HG02623 (cell line): Measurements from ENCODE around the gene CLDN9.
A peak's percentile ranks its signal among the peaks of the same experiment; 100 is the strongest.

Source experiments
- ATAC-seq: cut with Tn5 transposase; IDR thresholded peaks from one replicate; pipeline ENCODE4 v1.9.1; 2021; ENCODE audit warnings: moderate library complexity; ENCODE audit not compliant: unreplicated experiment

Gene CLDN9

GRCh38 chr16:2973605-2974318 is 39.0 kb upstream of the CLDN9 start:
- no peak for ATAC-seq

DNA sequence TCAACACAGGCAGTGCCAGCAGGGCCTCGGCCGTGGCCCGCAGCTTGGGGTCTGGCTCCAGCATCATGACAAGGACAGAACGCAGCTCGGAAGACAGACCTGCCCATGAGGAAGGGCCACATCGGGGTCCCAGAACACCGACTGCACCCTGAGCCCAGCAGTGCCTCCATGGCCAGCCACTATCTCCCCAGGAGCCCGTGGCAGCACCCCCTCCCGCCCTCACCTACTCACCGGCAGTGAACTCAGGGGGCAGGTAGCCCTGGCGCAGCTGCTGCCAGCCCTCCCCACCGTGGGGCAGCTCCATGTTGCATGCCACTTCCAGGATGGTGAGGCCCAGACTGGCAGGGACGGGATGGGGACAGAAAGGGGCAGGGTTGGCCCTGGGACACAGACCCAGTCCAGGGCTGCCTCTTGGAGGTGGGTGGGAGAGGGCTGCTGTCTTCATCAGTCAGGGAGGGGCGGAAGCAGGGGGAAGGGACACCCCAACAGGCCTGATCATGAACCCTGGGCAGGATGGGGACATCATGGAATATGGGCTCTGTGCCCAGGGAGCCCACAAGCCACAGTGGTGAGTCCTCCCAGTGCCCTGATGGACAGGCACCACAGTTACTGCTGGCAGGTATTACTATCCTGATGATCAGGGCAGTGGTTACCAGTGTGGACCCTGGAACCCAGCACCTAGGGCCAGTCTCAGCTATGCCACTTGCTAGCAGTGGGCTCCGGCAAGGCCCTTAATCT is 38.2 kb upstream of the CLDN9 start:
- no peak for ATAC-seq

DNA sequence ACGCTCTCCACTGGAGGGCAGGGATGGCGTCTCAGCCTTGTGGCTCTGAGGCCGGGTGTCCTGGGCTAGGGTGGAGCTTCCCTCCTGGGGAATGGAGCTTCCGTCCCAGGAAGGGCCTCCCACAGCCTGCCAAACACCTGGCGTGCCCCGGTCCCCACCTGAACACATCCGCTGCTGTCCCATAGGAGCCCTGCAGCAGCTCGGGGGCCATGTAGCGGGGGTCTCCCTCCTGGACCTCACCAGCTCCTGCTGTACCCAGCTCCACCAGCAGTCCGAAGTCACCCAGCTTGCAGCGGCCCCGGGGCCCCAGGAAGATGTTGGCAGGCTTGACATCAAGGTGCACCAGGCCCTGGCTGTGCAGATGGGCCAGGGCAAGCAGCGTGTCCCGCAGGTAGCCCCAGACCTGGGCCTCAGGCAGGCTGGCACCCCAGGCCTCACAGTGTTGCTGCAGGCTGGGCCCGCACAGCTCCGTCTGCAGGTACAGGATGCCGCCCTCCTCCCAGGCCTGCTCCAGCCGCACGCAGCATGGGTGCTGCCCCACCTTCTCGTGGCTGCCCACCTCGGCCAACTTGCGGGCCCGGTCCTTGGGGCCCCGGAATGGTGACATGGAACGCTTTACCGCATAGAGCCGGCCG is 37.4 kb upstream of the CLDN9 start:
- ATAC-seq = no peak

DNA sequence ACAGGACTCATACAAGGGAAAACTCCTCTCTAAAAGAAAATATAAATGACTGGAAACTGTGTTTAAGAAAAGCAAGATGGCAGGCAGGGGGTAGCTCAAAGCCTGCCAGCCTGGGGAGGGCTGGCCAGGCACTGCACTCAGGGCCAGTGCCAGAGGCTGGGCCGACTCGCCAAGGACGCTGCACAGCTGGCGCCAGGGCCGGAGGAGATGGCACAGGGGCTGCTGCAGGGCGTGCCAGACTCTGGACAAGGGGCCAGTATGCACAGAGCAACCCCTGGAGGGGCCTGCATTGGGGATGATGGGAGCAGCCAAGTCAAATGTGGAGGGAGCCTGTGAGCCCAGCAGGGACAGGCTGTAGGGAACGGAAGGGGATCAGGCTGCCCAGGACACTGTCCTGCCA is 36.5 kb upstream of the CLDN9 start:
- ATAC-seq = no peak

GRCh38 chr16:2976673-2977072 is 36.0 kb upstream of the CLDN9 start:
- no peak for ATAC-seq

DNA sequence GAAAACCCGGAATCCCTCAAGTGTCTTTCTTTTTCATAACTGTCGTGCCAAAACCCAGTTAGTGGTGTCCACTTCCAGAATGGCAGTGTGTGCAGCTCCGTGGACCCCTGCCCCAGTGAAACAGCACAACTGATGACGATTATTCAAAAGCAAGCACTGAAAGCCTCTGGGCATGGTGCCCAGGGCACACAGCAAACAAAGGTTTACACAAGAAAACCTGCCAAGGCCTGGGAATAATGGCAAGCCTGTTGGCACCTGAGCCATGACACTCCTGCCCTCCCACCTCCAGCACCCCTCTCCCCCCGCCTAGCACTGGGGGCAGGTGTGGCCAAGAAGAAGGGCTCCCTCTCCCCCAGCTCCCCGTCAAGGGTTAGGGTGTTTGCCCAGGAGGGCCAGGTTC is 35.3 kb upstream of the CLDN9 start:
- ATAC-seq = no peak

DNA sequence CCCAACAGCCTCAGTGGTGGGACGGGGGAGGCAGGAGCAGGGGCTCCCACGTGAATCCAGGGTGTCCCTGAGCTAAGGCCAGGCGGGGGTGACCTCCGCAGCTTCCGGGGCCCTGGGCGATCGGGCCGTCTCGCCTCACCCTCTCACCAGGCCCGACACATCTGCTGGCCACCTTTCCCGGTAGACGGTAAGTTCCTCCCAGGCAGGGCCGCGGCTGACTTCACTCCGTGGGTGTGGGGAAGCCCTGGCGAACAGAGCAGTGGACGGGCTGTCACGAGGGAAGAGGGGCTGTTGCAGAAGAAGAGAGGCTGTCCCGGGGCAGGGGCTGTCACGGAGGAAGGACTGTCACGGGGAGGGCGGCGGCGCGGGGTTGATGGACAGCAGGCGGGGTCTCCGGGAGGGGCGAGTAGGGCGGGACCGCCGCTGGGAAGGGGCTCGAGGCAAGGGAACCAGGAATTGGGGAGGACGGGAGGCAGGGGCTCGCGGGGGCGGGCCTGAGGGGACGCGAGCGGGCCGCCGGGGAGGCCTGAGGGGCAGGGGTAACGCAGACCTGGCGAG is 33.0 kb upstream of the CLDN9 start:
- ATAC-seq = no peak

GRCh38 chr16:2980227-2981176 is 32.2 kb upstream of the CLDN9 start, which contains the start of gene PKMYT1:
Gene PKMYT1, minus strand, starts transcription at chr16:2980446. Its CDS starts 789 bp downstream, at chr16:2979657.
- peak; percentile 65 for ATAC-seq

- ATAC-seq = no peak
These were observed 31.4 kb upstream of the CLDN9 start for GRCh38 chr16:2981177-2981898.

- no peak for ATAC-seq
These were observed 30.8 kb upstream of the CLDN9 start for GRCh38 chr16:2981899-2982250.

DNA sequence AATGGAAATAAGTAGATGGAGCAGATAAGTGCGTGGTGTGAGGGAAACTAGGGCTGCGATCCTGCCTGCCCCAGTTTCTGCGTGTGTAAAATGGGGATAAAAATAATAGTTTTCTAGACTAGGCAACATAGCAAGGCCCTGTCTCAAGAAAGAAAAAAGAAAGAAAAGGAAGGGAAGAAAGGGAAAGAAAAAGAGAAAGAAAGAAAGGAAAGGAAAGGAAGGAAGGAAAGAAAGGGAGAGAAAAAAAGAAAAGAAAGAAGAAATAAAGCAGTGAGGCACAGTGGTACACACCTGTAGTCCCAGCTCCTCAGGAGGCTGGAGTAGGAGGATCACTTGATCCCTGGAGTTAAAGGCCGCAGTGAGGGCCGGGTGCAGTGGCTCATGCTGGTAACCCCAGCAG is 30.3 kb upstream of the CLDN9 start:
- no peak for ATAC-seq

- ATAC-seq = no peak
These were observed 29.0 kb upstream of the CLDN9 start for GRCh38 chr16:2983706-2984136.

- ATAC-seq = no peak
These were observed 27.3 kb upstream of the CLDN9 start for GRCh38 chr16:2985462-2985861.

GRCh38 chr16:2985893-2986355 is 26.8 kb upstream of the CLDN9 start:
- ATAC-seq = no peak

DNA sequence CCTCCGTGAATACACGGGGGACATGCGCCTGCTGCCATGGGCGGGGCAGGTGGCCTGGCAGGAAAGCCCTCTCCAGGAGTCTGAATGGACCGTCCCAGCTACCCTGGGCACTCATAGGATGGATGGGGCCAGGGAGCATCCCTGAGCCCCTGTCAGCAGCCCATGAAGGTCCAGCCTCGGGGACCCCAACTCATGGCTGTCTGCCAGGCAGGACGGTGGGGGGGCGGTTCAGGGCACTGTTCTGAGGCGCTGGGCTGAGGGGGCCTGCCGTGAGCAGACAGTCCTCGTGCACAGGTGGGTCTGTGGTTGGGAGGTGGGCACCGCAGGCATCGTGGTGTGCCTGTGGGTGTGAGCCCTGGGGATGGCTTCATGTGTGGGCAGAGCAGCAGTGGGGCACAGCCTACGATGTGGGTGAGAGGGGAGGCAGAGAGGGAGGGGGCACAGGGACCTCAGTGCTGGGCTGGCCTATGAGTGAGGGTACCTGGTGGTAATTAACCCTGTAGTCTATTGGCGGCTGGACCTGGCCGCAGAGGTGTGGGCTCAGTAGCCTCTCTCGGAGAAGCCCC is 26.0 kb upstream of the CLDN9 start:
- ATAC-seq = no peak

- no peak for ATAC-seq
These were observed 25.4 kb upstream of the CLDN9 start for GRCh38 chr16:2987286-2987685.

DNA sequence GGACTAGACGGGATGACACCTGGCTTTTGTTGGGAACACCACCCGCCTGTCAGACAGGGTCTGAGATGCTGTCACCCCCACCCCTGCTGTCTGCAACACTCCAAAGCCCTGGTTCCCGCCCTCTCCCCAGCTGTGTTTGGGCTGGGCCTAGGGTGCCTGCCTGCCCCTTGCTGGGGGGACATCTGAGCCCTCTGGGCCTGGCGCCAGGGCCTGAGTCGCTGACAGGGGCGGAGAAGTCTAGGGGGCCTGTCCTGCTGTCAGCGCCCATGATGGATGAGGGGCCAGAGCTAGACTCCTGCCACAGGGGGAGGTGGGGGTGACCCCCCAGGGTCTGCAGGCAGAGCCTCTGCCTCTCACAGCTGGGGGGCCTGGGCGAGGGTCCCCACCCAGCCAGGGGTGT is 24.9 kb upstream of the CLDN9 start:
- no peak for ATAC-seq

GRCh38 chr16:2988590-2989099 is 24.1 kb upstream of the CLDN9 start:
- no peak for ATAC-seq

GRCh38 chr16:2990891-2991290 is 21.8 kb upstream of the CLDN9 start:
- ATAC-seq = no peak
